Measurements from ENCODE around the gene GPRC6A.
"Not testable (repeated sequence)": the region's sequence is repeated elsewhere in the genome, so short reads cannot be mapped to it uniquely, and the experiment has no call there.

The GPRC6A gene

GRCh38 chr6:116828983-116829382 lies at the start of gene GPRC6A:
Gene GPRC6A (minus strand): TSS chr6:116829083. CDS start chr6:116829013, 70 bp downstream.
- DNase-seq = no peak

GRCh38 chr6:116877743-116878142 lies 48.9 kb upstream of the GPRC6A start:
- DNase-seq = no peak

- no peak for DNase-seq
These were observed 48.0 kb upstream of the GPRC6A start, which contains the start of gene RFX6 for GRCh38 chr6:116876635-116877611. Gene RFX6 (plus strand): TSS chr6:116877242. CDS start chr6:116877276, 34 bp downstream.

GRCh38 chr6:116876107-116876506 lies 47.2 kb upstream of the GPRC6A start:
- no peak for DNase-seq

DNA sequence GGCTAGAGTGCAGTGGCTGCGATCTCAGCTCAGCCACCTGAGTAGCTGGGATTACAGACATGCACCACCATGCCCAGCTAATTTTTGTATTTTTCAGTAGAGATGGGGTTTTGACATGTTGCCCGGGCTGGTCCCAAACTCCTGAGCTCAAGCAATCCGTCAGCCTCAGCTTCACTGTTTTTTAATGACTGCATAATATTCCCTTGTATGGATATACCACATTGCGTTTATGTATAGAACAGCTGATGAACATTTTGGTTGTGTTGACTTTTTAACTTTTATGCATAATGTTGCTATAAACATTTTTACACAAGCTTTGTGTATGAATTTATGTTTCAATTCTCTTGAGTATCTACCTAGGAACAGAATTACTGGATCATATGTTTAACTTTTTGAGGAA lies 43.9 kb upstream of the GPRC6A start:
- DNase-seq = no peak

DNA sequence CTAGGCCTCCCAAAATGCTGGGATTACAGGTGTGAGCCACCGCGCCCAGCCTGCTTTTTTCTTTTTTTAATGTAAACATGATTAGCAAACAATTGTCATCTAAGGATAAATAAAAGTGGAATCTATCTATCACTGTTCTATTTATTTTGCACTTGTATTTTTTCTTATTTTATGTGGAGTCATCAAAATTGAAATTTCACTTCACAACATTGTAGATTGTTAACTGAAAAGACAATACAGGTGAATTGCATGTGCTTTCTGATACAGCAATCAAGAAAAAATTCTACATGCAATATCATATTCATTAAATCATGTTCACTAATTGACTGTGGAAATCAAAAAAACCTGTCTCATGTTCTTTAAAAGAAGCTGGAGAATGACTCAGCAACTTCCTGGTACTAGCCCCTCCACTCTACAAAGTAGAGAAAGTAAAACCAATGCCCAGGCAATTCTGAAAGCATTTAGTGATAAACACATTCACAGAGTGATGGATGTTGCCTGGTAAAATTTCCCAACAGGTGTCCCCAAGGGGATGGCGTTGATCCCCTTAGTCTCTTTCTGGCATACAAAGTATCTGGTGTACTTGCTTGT lies 37.5 kb upstream of the GPRC6A start:
- DNase-seq = no peak

DNA sequence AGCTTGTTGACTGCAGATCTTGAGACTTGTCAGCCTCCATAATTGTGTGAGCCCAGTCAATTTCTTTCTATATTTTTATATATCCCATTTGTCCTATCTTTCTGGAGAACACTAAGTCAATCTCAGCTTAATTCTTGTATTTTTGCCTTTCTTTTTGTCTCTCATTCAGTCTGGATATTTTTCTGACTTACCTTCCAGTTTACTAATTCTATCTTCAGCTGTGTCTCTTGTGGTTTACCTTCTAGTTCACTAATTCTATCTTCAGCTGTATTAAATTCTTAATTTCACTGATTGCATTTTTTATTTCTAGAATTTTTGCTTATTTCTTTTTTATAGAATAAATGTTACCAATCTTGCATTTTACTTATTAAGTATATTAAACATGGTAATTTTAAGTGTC lies 30.4 kb upstream of the GPRC6A start:
- DNase-seq = no peak

GRCh38 chr6:116858060-116858459 lies 29.2 kb upstream of the GPRC6A start:
- DNase-seq = no peak

- DNase-seq = no peak
These were observed 18.3 kb upstream of the GPRC6A start for GRCh38 chr6:116847227-116847626.

DNA sequence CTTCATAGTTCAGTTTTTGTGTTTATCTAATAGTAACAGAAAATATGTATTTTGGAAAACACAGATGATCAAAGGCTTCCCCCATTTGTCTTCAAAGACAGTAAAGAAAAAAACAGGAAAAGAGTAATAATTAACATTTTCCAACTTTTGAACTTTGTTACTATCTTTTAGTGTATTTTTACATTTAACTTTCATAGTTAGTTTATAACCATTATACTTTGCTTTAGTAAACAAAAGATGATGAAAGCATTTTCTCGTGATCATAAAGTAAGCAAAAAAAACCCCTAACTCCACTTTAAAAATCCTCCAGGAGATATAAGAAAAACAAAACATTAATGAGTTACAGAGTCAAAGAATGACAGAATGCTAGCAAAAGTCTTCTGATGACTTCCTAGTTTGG lies 13.6 kb upstream of the GPRC6A start:
- DNase-seq = no peak

DNA sequence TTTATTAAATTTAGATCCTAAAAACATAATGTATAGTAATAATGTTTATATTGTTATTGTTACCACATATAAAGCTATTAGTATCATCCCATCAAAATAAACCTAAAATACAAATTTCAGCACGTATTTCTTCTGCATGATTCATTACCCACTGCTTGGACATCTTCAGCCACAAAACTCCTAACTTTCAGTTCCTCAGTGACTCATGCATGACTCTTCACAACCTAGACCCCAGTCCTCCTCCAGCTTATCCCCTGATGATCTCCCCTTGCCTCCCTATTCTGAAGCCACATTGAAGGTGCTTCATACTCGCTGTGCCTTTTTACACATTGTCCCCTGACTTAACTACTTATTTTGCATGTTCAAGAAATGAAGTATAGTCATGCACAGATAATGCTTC lies 11.2 kb upstream of the GPRC6A start:
- DNase-seq = no peak

GRCh38 chr6:116836606-116837342 lies 7.9 kb upstream of the GPRC6A start:
- no peak for DNase-seq

GRCh38 chr6:116834526-116834925 lies 5.6 kb upstream of the GPRC6A start:
- not testable (repeated sequence) for DNase-seq

- no peak for DNase-seq
These were observed 1.2 kb downstream of the GPRC6A start for GRCh38 chr6:116827561-116828240.

DNA sequence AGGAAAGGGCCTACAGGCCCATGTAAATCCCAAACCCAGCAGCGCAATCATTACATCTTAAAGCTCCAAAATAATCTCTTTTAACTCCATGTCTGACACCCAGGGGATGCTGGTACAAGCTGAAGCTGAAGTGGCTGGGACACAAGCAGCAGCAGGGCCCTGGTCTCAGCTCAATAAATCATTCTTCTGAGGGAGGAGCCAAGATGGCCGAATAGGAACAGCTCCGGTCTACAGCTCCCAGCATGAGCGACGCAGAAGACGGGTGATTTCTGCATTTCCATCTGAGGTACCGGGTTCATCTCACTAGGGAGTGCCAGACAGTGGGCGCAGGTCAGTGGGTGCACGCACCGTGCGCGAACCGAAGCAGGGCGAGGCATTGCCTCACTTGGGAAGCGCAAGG lies 12.5 kb downstream of the GPRC6A start:
- DNase-seq = not testable (repeated sequence)

DNA sequence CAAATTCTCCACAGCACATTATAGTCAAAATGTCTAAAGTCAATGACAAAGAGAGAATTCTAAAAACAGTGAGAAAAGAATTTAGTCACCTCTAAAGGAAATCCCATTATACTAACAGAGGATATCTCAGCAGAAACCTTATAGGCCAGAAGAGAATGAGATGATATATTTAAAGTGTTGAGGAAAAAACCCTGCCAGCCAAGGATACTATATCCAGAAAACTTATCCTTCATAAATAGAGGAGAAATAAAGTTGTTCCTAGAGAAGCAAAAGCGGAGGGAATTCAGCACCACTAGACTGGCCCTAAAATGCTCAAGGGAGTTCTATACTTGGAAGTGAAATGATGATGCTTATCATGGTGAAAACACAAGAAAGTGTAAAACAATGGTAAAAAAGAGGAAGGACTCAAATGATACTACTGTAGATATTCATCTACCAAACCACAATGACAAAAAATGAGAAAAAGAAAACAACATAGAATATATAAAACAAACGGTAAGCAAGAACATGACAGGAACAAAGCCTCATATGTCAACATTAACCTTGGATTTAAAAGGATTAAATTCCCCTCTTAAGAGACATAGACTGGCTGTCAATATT lies 16.7 kb downstream of the GPRC6A start:
- no peak for DNase-seq

DNA sequence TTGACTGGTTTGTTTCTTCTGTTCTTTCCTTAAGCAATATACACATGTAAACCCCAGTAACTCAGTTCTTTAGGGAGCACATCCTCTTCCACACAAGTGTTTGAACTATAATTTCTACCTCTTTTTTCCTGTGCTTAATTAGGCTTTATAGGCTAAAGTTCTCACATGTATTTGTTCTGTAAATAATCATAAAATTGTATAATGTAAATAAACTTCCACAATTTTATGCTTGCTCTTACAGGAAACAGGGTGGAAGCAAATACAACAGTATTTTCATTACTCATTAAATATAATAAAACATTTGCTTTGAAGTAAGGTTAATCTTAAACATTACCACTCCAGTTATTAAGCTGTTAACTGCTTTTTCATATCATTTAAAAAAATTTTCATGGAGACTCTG lies 26.9 kb downstream of the GPRC6A start:
- no peak for DNase-seq

- DNase-seq = no peak
These were observed 28.9 kb downstream of the GPRC6A start for GRCh38 chr6:116799945-116800344.

- no peak for DNase-seq
These were observed 31.3 kb downstream of the GPRC6A start for GRCh38 chr6:116797585-116797984.

DNA sequence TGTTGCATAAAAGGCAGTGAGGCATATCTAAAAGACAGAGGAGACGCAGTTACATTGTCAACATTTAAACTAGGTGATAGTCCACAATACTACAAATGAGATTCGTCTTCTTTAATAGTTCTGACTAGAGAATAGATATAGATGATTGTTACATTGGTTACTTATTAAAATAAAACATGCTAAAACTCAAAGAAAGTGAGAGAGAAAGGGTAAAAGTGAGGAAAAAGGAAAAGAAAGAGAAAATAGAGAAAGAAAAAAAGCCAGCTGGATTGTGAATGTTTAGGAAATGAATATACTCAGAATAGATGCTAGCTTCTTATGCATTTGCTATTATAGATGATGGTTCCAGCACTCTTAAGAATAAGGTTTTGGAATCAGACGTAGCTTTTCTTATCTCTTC lies 35.7 kb downstream of the GPRC6A start:
- no peak for DNase-seq

DNA sequence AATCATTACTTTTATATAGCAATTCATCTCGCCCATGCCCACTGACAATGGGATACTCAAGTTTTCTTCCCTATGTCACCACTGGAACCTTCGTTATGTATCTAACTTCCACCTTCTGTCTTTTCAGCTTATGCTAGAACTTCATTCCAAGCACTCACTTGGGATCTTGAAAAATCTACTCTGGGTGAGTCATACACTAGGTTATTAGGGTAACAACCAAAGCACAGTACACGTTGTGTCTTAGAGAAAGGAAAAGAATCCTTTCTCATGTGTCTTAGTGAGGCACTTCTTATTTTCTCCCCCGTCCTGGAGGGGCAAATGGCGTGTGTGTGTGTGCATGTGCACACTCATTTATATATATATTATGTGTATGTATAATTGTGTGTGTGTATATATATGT lies 45.0 kb downstream of the GPRC6A start:
- no peak for DNase-seq

GRCh38 chr6:116779573-116780164 lies 49.2 kb downstream of the GPRC6A start:
- no peak for DNase-seq
